Neural progenitor cell (in vitro differentiated cells): ENCODE results near the gene CEP128. TPM values are rescaled to one million over a fixed set of nuclear protein-coding genes. Genes with fewer than 3 reads are reported as not detected.

Experiments used
- DNase-seq: peaks from one replicate; pipeline ENCODE4 v3.0.0-alpha.2; 2016; ENCODE audit warnings: low spot score
- H2AFZ ChIP-seq: fragments of 200-600 bp; sonication (generic); replicated peaks from 2 replicates; pipeline ENCODE4 v1.6.1; 2016; ENCODE audit warnings: antibody characterized with exemption
- H3F3A ChIP-seq: fragments of 200-600 bp; sonication (generic); 2 replicates; pipeline ENCODE4 v1.6.1; 2016; ENCODE audit warnings: antibody characterized with exemption, low read depth
- H3K27ac ChIP-seq: fragments of 200-600 bp; sonication (generic); 2 replicates; pipeline ENCODE4 v1.5.1; 2016; ENCODE audit warnings: mild to moderate bottlenecking
- H3K27me3 ChIP-seq: fragments of 200-600 bp; sonication (generic); 2 replicates; pipeline ENCODE4 v1.6.1; 2016; ENCODE audit warnings: mild to moderate bottlenecking, moderate library complexity
- H3K36me3 ChIP-seq: fragments of 200-600 bp; sonication (generic); 2 replicates; pipeline ENCODE4 v1.5.1; 2016
- H3K4me1 ChIP-seq: fragments of 200-600 bp; sonication (generic); 2 replicates; pipeline ENCODE4 v1.6.1; 2016; ENCODE audit warnings: mixed run types
- H3K4me2 ChIP-seq: fragments of 200-600 bp; sonication (generic); 2 replicates; pipeline ENCODE4 v1.6.1; 2016
- H3K4me3 ChIP-seq: fragments of 200-600 bp; sonication (generic); 2 replicates; pipeline ENCODE4 v1.5.1; 2016
- H3K79me2 ChIP-seq: fragments of 200-600 bp; sonication (generic); 2 replicates; pipeline ENCODE4 v1.6.1; 2016; ENCODE audit warnings: low read depth
- H3K9ac ChIP-seq: fragments of 200-600 bp; sonication (generic); 2 replicates; pipeline ENCODE4 v1.6.1; 2016
- H3K9me3 ChIP-seq: fragments of 200-600 bp; sonication (generic); 2 replicates; pipeline ENCODE4 v1.5.1; 2016; ENCODE audit warnings: low read depth
- H4K20me1 ChIP-seq: fragments of 200-600 bp; sonication (generic); 2 replicates; pipeline ENCODE4 v1.6.1; 2016; ENCODE audit warnings: low read depth
- H3K27ac Mint-ChIP-seq: 3 replicates; pipeline ENCODE4 v1.8.0; 2021; ENCODE audit warnings: mixed read lengths
- H3K27me3 Mint-ChIP-seq: 2 replicates; pipeline ENCODE4 v1.8.0; 2022; ENCODE audit warnings: low read depth, mild to moderate bottlenecking, inconsistent platforms, moderate library complexity, mixed read lengths; ENCODE audit not compliant: insufficient read depth
- H3K36me3 Mint-ChIP-seq: 3 replicates; pipeline ENCODE4 v1.8.0; 2021; ENCODE audit warnings: mixed read lengths
- H3K4me1 Mint-ChIP-seq: 3 replicates; pipeline ENCODE4 v1.8.0; 2021; ENCODE audit warnings: mixed read lengths
- H3K4me3 Mint-ChIP-seq: 3 replicates; pipeline ENCODE4 v1.8.0; 2021; ENCODE audit warnings: mild to moderate bottlenecking, moderate library complexity, mixed read lengths
- H3K9me3 Mint-ChIP-seq: 3 replicates; pipeline ENCODE4 v1.8.0; 2020; ENCODE audit warnings: mixed read lengths
- EZH2 ChIP-seq: fragments of 200-600 bp; sonication (generic); IDR thresholded peaks from 2 replicates; pipeline ENCODE4 v1.6.1; 2017; ENCODE audit warnings: antibody characterized with exemption, mild to moderate bottlenecking, moderate library complexity
- EZH2phosphoT487 ChIP-seq: fragments of 200-600 bp; sonication (generic); IDR thresholded peaks from 2 replicates; pipeline ENCODE4 v1.6.1; 2017; ENCODE audit warnings: antibody characterized with exemption
- total RNA-seq: library from RNA; depleted of rRNA; stranded (reverse); fragments of >200 nt; gene quantifications from 2 replicates; pipeline ENCODE4 v1.2.3, GENCODE V29; 2015; ENCODE audit warnings: low replicate concordance
- TF ChIP-seq, protein P1 (sequence below): fragments of 200-600 bp; sonication (generic); IDR thresholded peaks from 2 replicates; pipeline ENCODE4 v1.5.1; 2017; ENCODE audit warnings: antibody characterized with exemption, mild to moderate bottlenecking

Gene CEP128
- total RNA-seq, 1 donor from 2014 or later = 12.1 TPM

DNA sequence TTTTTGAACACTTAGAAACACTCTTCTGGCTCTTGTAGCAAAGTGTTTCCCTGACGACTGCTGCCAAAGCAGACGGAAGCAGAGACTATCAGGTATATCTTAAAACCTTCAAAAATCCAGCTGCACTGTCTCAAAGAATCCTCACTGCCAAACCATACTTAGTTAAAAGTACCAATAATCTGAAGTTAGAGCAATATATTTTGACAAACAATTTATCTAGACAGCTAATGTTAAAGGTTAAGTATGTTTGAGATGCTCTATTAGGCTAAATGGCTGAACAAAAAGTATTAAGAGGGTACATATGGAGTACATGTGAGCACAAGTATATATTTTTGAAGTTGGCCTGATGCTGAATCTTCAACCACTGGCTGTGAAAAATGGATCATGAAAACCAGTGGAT is 398.3 kb downstream of the CEP128 start:
- TF ChIP-seq, protein P1, sequence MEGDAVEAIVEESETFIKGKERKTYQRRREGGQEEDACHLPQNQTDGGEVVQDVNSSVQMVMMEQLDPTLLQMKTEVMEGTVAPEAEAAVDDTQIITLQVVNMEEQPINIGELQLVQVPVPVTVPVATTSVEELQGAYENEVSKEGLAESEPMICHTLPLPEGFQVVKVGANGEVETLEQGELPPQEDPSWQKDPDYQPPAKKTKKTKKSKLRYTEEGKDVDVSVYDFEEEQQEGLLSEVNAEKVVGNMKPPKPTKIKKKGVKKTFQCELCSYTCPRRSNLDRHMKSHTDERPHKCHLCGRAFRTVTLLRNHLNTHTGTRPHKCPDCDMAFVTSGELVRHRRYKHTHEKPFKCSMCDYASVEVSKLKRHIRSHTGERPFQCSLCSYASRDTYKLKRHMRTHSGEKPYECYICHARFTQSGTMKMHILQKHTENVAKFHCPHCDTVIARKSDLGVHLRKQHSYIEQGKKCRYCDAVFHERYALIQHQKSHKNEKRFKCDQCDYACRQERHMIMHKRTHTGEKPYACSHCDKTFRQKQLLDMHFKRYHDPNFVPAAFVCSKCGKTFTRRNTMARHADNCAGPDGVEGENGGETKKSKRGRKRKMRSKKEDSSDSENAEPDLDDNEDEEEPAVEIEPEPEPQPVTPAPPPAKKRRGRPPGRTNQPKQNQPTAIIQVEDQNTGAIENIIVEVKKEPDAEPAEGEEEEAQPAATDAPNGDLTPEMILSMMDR = no peak
- TF ChIP-seq EZH2phosphoT487 (no peak), EZH2 (no peak)
- H3K27ac ChIP-seq = no peak overlapping the region
- H3K27me3 ChIP-seq = no peaks in the 10 kb centered on the region
- no peak overlapping the region for H3K27ac Mint-ChIP-seq
- no peaks in the 10 kb centered on the region for H3F3A ChIP-seq
- H3K27me3 Mint-ChIP-seq = no peaks in the 10 kb centered on the region
- H3K4me1 ChIP-seq = no peaks in the 10 kb centered on the region
- no peak overlapping the region for H3K4me3 Mint-ChIP-seq
- peaks cover 6% of the 10 kb centered on the region for H3K9me3 Mint-ChIP-seq
- no peak overlapping the region for H3K4me2 ChIP-seq
- H2AFZ ChIP-seq = no peak overlapping the region
- H3K9ac ChIP-seq = no peak overlapping the region
- no peaks in the 10 kb centered on the region for H3K36me3 ChIP-seq
- no peaks in the 10 kb centered on the region for H3K9me3 ChIP-seq
- no peaks in the 10 kb centered on the region for H3K36me3 Mint-ChIP-seq
- no peak overlapping the region for H3K4me3 ChIP-seq
- no peaks in the 10 kb centered on the region for H3K79me2 ChIP-seq
- no peak for DNase-seq
- H4K20me1 ChIP-seq = no peaks in the 10 kb centered on the region
- H3K4me1 Mint-ChIP-seq = no peaks in the 10 kb centered on the region

DNA sequence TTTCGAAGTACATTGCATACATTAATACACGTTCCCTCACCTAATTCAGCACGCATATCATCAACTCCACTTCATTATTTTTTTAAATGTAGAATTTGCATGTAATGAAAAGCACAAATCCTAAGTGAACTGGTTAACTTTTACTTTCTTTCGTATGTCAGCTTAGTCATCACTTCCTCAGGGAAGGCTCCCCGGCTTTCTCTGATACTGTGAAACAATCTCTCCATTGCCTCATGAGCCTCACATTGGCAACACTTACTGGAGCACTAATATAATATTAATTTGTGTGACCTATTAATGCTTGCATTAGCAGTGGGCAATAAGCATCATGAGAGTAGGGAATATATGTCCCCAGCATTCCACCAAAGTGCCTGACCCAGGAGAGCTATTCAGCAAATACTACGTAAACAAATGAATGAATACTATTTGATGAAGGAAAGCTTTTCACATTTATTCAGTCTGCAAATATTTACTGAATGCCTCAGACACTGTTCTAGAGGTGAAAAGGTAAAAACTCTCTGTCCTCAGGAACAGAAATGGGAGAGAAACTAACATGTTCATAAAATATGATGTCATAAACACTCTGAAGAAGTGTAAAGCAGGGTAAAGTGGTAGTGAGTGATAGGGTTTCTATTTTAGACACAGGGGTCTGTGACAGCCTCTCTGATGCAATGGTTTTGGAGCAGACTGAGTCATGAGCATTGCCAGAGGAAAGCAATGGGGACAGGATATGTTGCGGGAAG is 402.7 kb downstream of the CEP128 start:
- Histone ChIP-seq H3K79me2 (no peaks in the 10 kb centered on the region), H3K27me3 (no peaks in the 10 kb centered on the region), H3K36me3 (no peaks in the 10 kb centered on the region), H4K20me1 (no peaks in the 10 kb centered on the region), H3K9ac (no peak overlapping the region), H3K4me2 (no peak overlapping the region), H2AFZ (no peak overlapping the region), H3F3A (no peaks in the 10 kb centered on the region), H3K4me1 (no peaks in the 10 kb centered on the region), H3K4me3 (no peak overlapping the region), H3K9me3 (no peaks in the 10 kb centered on the region), H3K27ac (no peak overlapping the region)
- DNase-seq = no peak
- no peak overlapping the region for H3K27ac Mint-ChIP-seq
- H3K9me3 Mint-ChIP-seq = peaks cover 6% of the 10 kb centered on the region
- H3K4me3 Mint-ChIP-seq = no peak overlapping the region
- H3K4me1 Mint-ChIP-seq = no peaks in the 10 kb centered on the region
- no peak for TF ChIP-seq EZH2
- TF ChIP-seq EZH2phosphoT487 = no peak
- TF ChIP-seq, protein P1 = no peak
- H3K27me3 Mint-ChIP-seq = no peaks in the 10 kb centered on the region
- H3K36me3 Mint-ChIP-seq = no peaks in the 10 kb centered on the region

DNA sequence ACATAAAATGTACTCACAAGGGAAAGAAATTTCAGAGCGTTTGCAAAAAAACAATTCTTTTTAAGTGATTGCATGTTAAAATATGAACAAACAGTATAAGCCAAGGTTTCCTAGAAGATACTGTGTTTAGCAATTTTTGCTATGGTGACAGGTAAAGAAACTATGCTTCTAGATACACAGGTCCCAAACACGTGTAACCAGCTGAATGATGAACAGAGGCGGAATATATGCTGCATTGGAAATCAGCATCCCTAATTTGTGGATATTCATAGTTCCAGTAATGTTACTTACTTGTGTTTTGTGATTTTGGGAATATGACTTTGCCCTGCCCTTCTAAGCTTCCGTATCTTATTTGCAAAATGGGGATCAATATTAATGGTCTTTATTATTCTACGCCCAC is 403.9 kb downstream of the CEP128 start:
- TF ChIP-seq EZH2 (no peak), EZH2phosphoT487 (no peak)
- TF ChIP-seq, protein P1 = no peak

More for the DNA sequence above, 403.9 kb downstream of the CEP128 start:
- no peak overlapping the region for H3K4me3 ChIP-seq
- H3K9me3 Mint-ChIP-seq = peaks cover 6% of the 10 kb centered on the region
- H3K27ac ChIP-seq = no peak overlapping the region
- no peaks in the 10 kb centered on the region for H4K20me1 ChIP-seq
- no peak overlapping the region for H3K27ac Mint-ChIP-seq
- H3K9ac ChIP-seq = no peak overlapping the region
- H3K36me3 Mint-ChIP-seq = no peaks in the 10 kb centered on the region
- no peaks in the 10 kb centered on the region for H3F3A ChIP-seq
- no peak for DNase-seq
- H2AFZ ChIP-seq = no peak overlapping the region
- no peaks in the 10 kb centered on the region for H3K79me2 ChIP-seq
- H3K9me3 ChIP-seq = no peaks in the 10 kb centered on the region
- H3K4me1 ChIP-seq = no peaks in the 10 kb centered on the region
- H3K4me1 Mint-ChIP-seq = no peaks in the 10 kb centered on the region
- H3K27me3 Mint-ChIP-seq = no peaks in the 10 kb centered on the region
- H3K4me3 Mint-ChIP-seq = no peak overlapping the region
- no peaks in the 10 kb centered on the region for H3K27me3 ChIP-seq
- H3K36me3 ChIP-seq = no peaks in the 10 kb centered on the region
- no peak overlapping the region for H3K4me2 ChIP-seq
